NCI-H2196 (cell line): ENCODE data around the gene DYDC2.
"Not testable (repeated sequence)": the region's sequence is repeated elsewhere in the genome, so short reads cannot be mapped to it uniquely, and the experiment has no call there.

Source experiments
- DNase-seq: peaks from one replicate; lab custom pipeline; 2025; ENCODE audit not compliant: unreplicated experiment; lab: John Stamatoyannopoulos, UW

The DYDC2 gene

GRCh38 chr10:80411681-80412220, 55.2 kb downstream of the DYDC2 start:
- no peak for DNase-seq

DNA sequence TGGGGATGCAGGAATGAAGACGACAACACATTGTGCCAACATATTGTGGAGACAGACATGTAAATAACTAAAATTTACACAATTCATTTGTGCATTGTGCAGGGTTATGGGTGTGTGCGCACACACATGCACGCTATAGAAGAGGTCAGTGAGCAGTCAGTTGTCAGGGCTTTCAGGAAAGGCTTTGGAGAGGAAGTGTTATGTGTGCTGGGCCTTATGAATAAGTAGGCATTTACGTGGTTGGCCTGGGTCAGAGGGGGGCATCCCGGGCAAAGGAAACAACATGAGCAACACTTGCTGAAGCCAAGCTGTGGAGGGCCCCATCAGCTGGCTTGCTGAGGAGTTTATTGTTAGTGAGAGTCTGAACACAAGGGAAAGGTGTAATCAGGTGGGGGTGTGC, 55.9 kb downstream of the DYDC2 start:
- DNase-seq = no peak

GRCh38 chr10:80413271-80413996, 56.9 kb downstream of the DYDC2 start:
- no peak for DNase-seq

DNA sequence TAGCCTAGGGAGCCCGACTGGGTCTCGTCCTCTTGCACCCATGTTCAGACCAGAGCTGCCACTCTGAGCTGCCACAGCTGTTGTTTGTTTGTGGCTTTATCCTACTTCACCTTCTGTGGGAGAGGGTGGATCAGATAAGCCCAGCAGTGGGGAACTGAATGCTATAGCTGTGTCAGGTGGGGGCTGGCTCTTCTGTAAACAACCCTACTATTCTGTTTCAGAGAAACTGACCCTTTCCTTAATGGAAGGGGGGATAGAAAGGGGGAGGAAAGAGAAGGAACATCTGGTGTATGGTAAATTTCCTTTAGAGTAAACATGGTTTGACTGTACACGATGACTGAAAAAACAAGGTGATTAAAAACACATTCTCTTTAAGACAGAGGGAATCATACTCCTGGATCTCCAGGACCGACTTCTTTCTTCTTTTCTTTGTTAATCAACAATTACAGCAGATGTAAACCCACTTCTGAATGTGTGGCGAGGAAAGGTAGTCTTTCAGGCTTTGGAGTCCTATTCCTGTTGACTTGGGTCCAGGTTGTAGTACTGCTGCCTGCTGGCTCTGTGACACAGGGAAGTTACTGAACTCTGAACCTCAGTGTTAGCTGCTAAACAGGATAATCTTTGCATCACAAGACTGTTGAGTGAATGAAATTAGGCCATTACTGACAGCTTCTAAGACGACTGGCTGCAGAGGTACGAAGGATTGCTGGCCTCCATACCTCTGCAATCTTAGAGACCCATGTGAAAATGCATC, 57.7 kb downstream of the DYDC2 start:
- DNase-seq = no peak

- DNase-seq = no peak
Observed at GRCh38 chr10:80415734-80416478, 59.3 kb downstream of the DYDC2 start.

- no peak for DNase-seq
Observed at GRCh38 chr10:80416479-80417098, 60.0 kb downstream of the DYDC2 start.

DNA sequence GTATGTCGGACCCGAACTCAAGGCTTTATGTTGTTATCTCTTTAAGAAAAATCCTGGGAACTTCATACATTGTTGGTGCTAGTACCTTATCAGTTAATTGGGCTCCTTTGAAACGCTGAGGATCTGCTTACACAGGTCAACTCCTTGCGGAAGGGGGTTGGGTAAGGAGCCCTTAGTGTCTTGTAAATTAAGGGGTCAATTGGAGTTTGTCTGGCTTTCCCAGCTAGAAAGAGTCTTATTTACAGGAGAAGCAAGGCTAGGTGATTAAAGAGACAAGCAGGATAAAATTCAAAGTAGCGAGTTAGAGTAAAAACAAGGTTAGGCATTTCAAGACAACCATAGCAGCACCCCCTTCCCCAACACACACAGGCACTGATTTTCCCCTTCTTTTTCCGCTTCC, 60.7 kb downstream of the DYDC2 start:
- not testable (repeated sequence) for DNase-seq
